Activated CD4-positive, alpha-beta T cell treated with anti-CD3 and anti-CD28 coated beads, Interleukin-2, amount 50 U/mL, for 1 hour (primary cell): Measurements from ENCODE around the gene UGT2B10.
"Not testable (repeated sequence)": the region's sequence is repeated elsewhere in the genome, so short reads cannot be mapped to it uniquely, and the experiment has no call there.

ENCODE experiments used
- DNase-seq: peaks from one replicate; pipeline ENCODE4 v3.0.0-alpha.2; 2020

The UGT2B10 gene

DNA sequence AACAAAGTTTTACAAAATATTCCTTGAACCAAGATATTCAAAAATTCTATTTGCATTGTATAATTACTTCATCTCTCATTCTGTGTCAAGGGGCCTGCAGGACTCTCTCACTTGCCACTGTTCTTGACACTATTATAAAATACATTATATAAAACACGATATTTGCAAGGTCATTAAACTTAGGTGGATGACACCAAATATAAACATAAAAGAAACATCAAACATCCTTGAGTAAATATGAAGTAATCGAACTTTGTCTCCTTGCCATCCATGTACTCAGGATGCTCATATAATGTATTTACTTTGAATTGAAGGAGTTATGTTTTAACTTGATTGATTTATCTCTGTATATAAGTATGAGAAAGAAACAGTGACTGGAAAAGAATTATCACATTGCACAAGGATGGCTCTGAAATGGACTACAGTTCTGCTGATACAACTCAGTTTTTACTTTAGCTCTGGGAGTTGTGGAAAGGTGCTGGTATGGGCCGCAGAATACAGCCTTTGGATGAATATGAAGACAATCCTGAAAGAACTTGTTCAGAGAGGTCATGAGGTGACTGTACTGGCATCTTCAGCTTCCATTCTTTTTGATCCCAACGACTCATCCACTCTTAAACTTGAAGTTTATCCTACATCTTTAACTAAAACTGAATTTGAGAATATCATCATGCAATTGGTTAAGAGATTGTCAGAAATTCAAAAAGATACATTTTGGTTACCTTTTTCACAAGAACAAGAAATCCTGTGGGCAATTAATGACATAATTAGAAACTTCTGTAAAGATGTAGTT lies at the start of gene UGT2B10:
Gene UGT2B10 (plus strand): TSS at position 378 of the 793 bp plus-strand sequence. CDS start 26 bp downstream, at position 404.
- not testable (repeated sequence) for DNase-seq

DNA sequence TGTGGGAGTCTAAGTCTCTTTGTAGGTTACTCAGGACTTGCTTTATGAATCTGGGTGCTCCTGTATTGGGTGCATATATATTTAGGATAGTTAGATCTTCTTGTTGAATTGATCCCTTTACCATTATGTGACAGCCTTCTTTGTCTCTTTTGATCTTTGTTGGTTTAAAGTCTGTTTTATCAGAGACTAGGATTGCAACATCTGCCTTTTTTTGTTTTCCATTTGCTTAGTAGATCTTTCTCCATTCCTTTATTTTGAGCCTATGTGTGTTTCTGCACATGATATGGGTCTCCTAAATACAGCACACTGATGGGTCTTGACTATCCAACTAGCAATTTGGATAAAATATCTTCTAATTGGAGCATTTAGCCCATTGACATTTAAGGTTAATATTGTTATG lies 44.0 kb upstream of the UGT2B10 start:
- not testable (repeated sequence) for DNase-seq

DNA sequence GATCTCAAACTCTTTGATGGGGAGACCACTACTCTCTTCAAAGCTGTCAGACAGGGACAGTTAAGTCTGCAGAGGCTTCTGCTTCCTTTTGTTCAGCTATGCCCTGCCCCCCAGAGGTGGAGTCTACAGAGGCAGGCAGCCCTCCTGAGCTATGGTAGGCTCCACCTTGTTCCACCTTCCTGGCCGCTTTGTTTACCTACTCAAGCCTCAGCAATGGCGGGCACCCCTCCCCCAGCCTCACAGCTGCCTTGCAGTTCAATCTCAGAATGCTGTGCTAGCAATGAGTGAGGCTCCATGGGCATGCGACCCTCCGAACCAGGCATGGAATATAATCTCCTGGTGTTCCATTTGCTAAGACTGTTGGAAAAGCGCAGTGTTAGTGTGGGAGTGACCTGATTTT lies 42.1 kb upstream of the UGT2B10 start:
- DNase-seq = no peak

DNA sequence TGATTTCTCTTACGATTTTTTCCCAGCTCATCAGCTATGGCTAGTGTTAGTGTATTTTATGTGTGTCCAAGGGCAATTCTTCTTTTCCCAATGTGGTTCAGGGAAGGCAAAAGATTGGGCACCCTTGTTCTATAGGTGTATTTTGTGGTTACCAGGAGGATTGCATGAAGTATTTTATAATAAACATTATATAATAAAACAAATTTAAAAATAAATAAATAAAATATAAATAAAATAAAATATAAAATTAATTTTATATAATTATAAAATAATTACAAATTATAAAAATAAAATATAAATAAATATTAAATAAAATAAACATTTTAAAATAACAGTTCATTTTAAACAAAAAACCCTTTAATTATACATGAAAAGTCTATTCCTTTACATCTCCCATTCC lies 35.6 kb upstream of the UGT2B10 start:
- DNase-seq = no peak

DNA sequence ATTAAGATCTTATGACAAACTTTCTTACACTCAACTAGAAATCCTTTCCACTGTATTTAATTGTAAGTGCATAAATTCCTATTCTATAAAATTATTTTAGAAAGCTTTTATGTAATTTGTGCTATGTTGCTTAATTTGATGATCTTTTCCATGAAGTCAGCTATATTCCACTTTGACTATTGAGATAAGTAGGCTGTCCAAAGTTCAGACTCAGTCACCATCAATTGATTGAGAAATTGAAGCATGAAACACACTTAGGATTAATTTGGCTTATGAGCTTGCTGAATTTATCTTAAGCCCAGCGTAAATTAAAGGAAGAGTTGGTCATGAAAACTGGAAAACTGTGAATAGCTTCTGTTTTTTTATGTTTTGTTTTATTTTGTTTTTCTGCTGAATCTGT lies 18.7 kb upstream of the UGT2B10 start:
- DNase-seq = no peak

DNA sequence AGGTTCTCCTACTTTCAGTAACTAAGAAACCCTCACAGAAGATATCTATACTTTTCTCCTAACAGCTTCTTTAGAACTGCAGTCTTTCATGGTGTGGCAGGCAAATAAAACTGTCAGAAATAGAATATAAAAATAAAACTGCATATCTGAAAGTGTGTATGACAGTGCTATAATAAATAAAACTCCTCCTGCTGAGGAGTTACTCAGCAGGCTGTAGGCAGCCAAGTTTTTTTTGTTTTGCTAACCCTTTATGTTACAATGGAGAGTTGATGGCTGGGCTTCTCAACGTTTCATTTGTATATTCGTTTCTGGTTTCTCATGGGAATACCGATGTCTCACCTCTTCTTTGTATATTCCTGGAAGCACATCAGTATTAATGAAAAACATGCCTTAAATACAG lies 18.2 kb upstream of the UGT2B10 start:
- DNase-seq = no peak

DNA sequence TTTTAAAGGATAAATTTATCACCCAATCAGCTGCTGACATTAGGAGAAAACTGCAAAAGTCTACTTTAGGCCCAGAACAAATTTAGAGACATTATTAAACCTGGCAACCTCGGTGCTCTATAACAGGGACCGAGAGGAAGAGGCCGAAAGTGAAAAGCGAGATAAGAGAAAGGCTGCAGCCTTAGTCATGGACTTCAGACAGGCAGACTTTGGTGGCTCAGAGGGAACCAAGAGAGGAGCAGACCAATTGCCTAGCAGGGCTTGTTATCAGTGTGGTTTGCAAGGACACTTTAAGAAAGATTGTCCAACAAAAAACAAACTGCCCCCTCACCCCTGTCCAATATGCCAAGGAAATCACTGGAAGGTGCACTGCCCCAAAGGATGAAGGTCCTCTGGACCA lies 12.8 kb upstream of the UGT2B10 start:
- DNase-seq = no peak

DNA sequence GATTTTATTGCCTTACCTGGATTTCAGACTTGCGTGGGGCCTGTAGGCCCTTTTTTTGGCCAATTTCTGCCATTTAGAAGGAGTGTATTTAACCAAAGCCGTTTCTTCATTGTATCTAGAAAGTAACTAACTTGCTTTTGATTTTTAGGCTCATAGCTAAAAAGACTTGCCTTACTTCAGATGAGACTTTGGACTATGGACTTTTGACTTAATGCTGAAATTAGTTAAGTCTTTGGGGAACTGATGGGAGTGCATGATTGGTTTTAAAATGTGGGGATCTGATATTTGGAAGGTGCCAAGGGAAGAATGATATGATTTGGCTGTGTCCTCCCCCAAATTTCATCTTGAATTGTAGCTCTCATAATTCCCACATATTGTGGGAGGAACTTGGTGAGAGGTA lies 7.7 kb upstream of the UGT2B10 start:
- no peak for DNase-seq

DNA sequence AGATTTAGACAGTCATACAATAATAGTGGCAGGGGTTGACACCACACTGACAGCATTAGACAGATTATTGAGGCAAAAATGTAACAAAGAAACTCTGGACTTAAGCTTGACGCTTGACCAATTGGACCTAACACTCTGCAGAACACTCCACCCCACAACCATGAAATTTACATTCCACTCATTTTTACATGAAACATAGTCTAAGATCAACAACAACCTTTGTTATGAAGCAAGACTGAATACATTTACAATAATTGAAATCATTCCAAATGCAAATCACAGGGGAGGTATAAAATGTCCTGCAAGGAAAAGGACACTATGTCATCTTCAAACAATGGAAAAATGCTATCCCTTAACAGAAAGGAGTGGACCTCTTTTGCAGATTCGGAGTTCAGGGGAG lies 4.9 kb upstream of the UGT2B10 start:
- no peak for DNase-seq

DNA sequence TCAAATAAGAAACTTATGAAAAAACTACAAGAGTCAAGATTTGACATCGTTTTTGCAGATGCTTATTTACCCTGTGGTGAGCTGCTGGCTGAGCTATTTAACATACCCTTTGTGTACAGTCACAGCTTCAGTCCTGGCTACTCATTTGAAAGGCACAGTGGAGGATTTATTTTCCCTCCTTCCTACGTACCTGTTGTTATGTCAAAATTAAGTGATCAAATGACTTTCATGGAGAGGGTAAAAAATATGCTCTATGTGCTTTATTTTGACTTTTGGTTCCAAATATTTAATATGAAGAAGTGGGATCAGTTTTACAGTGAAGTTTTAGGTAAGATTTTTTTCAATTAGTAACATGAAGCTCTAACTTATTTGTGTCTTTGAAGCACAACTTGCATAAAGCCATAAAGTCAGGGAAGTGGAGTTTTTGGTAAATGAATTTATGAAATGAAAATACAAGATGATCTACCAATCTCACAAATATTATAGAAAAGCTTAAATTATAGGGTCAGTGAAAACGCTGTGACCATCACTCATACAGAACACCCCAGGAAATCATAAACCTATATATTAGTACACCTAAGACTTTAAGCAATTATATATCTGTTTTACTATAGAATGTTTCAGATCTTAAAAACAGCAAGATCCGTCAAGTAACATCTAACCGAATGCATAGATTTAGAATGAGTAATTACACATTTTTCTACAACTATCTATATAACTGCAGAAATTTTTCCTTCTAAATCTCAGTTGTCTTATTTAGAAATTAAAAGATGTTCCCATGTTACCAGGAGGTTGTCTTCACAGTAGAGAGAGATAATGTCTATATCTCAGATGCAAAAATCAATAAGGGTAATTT lies 844 bp downstream of the UGT2B10 start:
- DNase-seq = not testable (repeated sequence)

DNA sequence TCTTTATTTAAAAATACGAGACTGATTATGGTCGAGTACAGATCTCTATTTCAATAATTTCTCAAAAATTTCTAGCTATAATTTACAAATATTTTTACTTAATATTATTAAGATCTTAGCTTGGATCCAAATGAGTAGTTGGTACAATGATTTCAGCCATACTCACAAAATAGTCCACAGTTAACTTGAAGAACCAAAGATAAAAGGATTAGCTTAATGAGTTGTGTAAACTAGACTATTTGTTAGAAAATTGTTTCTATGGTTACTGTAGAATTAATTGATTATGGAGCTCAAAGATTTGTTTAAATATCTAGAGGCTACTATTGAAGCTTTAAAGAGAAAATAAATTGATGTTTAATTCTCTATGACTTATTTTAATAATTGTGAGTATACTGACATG lies 1.6 kb downstream of the UGT2B10 start:
- DNase-seq = no peak

DNA sequence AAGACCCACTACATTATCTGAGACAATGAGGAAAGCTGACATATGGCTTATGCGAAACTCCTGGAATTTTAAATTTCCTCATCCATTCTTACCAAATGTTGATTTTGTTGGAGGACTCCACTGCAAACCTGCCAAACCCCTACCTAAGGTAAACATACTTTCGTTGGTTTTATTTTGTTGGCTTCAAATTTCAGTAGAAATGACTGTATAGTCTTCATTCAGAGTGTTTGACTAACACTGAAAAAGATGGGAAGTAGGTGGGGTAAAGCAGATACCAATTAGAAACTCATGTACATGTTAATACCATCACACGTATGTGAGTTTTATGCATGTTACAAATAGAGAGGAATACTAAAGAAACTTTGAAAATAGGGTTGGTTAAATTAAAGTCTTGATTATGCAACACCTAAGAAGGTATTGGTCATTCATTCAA lies 2.3 kb downstream of the UGT2B10 start:
- DNase-seq = not testable (repeated sequence)

DNA sequence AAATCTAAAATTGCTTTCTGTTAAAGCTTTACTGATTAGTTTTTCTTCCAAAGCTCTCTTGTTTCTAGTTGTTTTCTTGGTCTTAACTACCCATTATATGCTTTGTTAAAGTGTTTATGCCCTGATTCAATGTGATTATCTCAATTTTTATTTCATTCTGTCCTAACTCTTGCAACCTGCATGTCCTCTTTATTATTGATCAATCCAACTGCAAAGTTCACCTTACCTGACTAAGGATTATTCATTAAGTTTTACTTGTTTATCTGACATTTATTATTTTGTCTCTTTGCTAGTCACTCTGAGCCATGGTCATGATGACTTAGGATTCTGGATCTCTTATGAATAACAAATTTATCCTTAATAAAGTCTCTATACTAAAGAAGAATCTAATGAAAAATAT lies 15.8 kb downstream of the UGT2B10 start:
- no peak for DNase-seq

DNA sequence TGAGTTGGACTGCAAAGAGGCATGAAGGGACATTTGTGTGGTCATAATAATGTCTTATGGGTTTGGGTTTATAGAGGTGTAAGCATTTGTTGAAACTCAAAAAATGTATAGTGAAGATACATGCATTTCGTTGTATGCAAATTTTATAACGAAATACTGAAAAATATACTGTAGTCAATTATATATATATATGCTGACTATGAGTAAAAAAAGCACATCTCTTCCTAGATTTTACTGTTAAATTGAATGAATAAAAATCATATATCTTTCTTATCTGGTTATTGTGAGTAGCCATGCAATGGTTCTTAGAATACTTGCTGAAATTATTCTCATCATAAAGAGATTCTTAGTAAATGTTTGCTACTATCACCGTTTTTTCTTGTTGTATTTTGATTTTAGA lies 34.5 kb downstream of the UGT2B10 start:
- no peak for DNase-seq

DNA sequence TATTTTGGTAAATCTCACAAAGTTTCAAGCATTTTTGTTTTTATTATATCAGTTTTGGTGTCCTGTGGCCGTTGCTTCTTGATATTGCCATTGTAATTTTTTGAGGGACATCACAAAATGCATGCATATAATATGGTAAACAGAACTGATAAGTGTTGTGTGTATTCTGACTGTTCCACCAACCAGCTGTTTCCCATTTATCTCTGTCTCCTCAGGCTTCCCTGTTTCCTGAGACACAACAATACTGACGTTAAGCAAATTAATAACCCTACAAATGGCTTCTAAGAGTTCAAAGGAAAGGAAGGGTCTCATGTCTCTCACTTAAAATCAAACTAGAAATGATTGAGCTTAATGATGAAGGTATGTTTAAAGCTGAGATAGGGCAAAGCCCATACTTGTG lies 40.0 kb downstream of the UGT2B10 start:
- no peak for DNase-seq

DNA sequence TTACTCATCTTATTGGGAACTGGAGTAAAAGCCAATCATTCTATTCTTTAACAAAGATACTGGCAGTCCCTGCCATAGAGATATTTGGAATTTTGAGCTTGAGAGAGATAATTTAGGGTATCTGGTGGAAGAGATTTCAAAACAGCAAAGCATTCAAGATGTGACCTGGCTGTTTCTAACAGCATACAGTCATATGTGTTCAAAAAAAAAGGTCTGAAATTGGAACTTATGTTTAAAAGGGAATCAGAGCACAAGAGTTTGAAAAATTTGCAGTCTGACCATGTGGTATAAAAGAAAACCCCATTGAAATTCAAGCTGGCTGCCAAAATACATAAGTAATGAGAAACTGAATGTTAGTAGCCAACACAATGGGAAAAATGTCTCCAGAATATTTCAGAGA lies 42.2 kb downstream of the UGT2B10 start:
- DNase-seq = no peak

DNA sequence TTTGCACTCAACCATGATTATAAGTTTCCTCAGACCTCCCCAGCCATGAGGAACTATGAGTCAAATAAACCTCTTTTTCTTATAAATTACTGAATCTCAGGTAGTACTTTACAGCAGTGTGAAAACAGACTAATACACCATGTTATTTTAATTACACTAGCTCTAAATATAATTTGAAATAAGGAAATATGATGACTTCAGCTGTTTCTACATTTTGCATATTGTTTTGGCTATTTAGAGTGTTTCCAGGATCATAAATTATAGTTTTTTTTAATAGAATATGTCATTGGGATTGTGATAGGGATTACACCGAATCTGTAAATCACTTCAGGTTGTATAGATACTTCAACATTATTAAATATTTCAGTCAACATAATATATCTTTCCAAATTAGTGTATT lies 43.9 kb downstream of the UGT2B10 start:
- no peak for DNase-seq

DNA sequence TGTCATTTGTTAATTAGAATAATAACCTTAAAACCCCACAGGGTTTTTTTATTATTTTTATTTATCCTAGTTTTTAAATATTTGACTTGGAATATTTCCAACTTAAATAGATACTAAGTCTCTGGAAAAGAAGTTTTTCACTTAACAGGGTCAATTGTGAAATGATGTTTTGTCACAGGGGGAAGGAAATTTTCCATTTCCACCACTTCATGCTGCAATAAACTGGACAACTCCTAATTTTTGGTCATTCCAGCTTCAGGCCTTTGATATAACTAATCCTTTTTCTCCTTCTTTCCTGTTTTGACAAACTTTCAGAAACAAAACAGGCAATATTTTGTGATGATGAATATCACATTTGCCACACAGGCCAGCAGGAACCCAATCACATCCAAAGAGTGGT lies 45.3 kb downstream of the UGT2B10 start:
- DNase-seq = no peak

DNA sequence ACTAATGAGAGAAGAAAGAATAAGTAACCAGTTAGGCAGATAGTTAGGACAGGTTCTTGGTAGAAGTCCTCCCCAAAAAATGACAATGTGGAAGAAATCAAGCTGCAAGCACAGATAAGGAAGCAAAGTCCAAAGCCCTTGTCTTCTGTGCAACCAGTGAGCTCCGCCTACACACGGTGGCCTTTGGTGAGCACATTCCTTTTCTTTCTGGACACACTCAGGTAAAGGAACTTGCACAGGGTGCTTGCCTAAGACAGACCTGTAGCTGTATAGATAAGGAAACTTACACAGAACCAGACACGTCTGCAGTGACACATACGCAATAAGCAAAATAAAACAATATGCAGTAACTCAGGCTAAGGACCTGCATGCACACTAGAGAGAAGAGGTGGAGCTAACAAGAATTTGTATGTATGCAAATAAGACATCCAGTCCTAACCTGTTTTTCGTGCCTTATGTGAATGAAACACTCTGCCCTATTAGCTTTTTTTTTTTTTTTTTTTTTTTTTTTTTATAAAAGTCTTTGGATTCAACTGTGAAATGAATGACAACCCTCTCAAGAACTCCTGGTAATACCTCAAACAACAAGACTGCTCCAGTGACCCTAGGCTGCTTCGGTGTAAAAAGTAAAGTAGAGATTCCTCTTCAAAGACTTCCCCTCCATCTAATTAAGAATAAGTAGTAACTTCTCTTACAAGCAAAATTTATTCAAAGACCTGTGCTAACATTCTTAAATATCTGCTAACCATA lies 48.8 kb downstream of the UGT2B10 start:
- DNase-seq = no peak

DNA sequence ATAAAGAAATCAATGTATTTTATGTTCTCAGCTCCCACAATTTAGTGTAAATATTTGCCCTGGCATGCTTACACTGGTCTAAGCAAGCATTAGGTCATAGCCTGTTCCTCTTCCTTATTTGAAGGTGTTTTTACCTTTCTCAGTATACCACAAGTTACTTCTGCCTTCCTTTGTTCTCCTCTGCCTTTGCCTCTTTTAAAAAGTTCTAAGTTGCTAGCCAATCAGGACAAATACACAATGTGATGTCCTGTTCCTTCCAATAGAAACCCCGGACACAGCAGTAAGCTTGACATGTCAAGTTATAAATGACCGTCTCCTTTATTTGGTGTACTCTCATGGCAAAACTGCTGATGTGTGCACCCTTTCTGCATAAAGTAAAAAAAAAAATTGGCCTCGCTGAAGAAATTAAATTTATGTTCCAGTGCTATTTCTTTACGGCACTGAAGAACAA lies 49.4 kb downstream of the UGT2B10 start:
- no peak for DNase-seq

DNA sequence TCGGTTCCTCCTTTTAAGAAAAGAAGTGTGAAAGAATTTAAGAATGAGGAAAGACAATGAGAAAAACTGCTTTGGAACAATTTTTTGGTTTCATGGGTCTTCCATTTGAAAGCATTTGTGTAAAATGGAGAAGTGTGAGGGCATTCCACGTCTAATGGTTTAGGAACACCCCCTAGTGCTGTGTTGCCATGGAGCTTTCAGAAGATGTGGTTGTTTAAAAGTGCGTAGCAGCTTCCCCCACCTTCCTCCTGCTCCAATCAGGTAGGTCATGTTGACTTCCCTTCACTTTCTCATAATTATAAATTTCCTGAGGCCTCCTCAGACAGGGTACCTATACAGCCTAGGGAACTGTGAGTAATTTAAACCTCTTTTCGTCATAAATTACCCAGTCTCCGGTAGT lies 50.0 kb downstream of the UGT2B10 start:
- DNase-seq = no peak

DNA sequence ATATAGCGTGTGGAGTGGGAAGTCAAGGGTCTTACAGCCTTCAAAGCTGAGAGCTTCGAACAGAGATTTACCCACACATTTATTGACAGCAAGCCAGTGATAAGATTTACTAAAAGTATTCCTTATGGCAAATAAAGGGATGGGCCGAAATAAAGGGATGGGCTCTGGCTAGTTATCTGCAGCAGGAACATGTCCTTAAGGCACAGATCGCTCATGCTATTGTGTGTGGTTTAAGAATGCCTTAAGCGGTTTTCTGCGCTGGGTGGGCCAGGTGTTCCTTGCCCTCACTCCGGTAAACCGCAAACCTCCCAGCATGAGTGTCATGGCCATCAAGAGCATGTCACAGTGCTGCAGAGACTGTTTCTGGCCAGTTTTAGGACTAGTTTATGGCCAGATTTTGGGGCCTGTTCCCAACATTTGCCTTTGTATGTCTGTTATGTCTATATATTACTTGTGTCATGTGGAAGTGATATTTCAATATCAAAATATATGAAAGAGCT lies 53.5 kb downstream of the UGT2B10 start:
- DNase-seq = no peak
